ENCODE results near the gene DOK7.

- no peak for TF ChIP-seq CTCF (IDR thresholded peaks at IDR 0.05)
- no peak for TF ChIP-seq POLR2A (IDR thresholded peaks at IDR 0.05)
Observed at GRCh38 chr4:3442460-3442958, 20.6 kb upstream of the DOK7 start.

Measured in body of pancreas (tissue), 4 donors.